Right lobe of liver (tissue), 4 donors: ENCODE data around the gene FAH.

Experiments
- POLR2A ChIP-seq: fragments of 450-650 bp; IDR thresholded peaks from one replicate; pipeline ENCODE4 v1.6.1; 2017; ENCODE audit warnings: antibody characterized with exemption, mild to moderate bottlenecking
- TF ChIP-seq, protein P1 (sequence below), 4 donors: fragments of 200-600 bp in 3 of 4; fragments of 450-650 bp in 1 of 4; IDR thresholded peaks; one replicate each; pipeline versions ENCODE4 v1.5.1 to v1.8.0; 2016 to 2022; ENCODE audit warnings: antibody characterized with exemption in 4 of 4, mild to moderate bottlenecking in 2 of 4
- donor health status: DM: no; HTN: no; CAD: no.
- donor health status: DM: no; HTN: no; CAD: no.
- donor health status: DM: no; HTN: yes; CAD: no.

DNA sequence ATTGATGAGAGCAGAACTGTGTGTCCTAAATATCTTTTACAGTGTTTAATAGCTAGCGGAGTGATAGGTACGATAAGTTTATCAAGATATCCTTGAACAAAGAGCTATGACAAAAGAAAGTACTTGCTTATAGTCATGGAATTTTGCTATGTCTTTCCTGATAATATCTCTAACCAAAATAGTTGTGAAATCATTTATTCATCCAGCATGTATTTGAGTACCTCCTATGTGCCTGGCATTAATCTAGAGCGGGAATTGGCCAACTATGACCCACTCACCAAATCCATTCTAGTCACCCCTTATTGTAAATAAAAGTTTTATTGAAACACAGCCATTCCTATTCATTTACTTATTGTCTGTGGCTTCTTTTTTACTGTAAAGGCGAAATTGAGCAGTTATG is 46.7 kb upstream of the FAH start:
- TF ChIP-seq, protein P1, sequence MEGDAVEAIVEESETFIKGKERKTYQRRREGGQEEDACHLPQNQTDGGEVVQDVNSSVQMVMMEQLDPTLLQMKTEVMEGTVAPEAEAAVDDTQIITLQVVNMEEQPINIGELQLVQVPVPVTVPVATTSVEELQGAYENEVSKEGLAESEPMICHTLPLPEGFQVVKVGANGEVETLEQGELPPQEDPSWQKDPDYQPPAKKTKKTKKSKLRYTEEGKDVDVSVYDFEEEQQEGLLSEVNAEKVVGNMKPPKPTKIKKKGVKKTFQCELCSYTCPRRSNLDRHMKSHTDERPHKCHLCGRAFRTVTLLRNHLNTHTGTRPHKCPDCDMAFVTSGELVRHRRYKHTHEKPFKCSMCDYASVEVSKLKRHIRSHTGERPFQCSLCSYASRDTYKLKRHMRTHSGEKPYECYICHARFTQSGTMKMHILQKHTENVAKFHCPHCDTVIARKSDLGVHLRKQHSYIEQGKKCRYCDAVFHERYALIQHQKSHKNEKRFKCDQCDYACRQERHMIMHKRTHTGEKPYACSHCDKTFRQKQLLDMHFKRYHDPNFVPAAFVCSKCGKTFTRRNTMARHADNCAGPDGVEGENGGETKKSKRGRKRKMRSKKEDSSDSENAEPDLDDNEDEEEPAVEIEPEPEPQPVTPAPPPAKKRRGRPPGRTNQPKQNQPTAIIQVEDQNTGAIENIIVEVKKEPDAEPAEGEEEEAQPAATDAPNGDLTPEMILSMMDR (IDR thresholded peaks at IDR 0.05) = no peak
- TF ChIP-seq POLR2A = no peak
